ENCODE results near the gene FMN1. TPM values are rescaled to one million over a fixed set of nuclear protein-coding genes. Genes with fewer than 3 reads are reported as not detected.

The FMN1 gene
- total RNA-seq, 1 experiment from 2014 or later, result 0.37 TPM

- peak; percentile 59 for DNase-seq (ENCODE audit: low spot score)
- ChIA-PET CTCF (interaction anchor here (0.6 to 3.0 kb wide), 7 partner anchors 10 to 678 kb away, joined by 3 to 41 read pairs (median 3); no protein-coding TSS in a partner anchor), POLR2A (ENCODE audit: low non-redundant PET) (interaction anchor here (0.6 to 1.3 kb wide), 2 partner anchors 26 to 199 kb away, joined by 3 to 18 read pairs; no protein-coding TSS in a partner anchor)
- Histone ChIP-seq H3K4me1 (ENCODE audit: insufficient read depth, low read length, poor library complexity, severe bottlenecking) (peaks cover 6% of the 10 kb centered on the region), H3K27ac (ENCODE audit: low read depth, low read length, poor library complexity, severe bottlenecking) (no peak overlapping the region), H3K27me3 (replicated peaks; ENCODE audit: insufficient read depth, low read depth, low read length, poor library complexity) (peaks cover 13% of the 10 kb centered on the region), H3K36me3 (ENCODE audit: insufficient read depth, low read length, poor library complexity, severe bottlenecking) (no peaks in the 10 kb centered on the region), H3K9me3 (ENCODE audit: low read depth, low read length, poor library complexity, severe bottlenecking) (no peaks in the 10 kb centered on the region), H3K4me3 (ENCODE audit: low read depth, low read length, poor library complexity, severe bottlenecking) (no peak overlapping the region)
- TF ChIP-seq, protein P1, sequence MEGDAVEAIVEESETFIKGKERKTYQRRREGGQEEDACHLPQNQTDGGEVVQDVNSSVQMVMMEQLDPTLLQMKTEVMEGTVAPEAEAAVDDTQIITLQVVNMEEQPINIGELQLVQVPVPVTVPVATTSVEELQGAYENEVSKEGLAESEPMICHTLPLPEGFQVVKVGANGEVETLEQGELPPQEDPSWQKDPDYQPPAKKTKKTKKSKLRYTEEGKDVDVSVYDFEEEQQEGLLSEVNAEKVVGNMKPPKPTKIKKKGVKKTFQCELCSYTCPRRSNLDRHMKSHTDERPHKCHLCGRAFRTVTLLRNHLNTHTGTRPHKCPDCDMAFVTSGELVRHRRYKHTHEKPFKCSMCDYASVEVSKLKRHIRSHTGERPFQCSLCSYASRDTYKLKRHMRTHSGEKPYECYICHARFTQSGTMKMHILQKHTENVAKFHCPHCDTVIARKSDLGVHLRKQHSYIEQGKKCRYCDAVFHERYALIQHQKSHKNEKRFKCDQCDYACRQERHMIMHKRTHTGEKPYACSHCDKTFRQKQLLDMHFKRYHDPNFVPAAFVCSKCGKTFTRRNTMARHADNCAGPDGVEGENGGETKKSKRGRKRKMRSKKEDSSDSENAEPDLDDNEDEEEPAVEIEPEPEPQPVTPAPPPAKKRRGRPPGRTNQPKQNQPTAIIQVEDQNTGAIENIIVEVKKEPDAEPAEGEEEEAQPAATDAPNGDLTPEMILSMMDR (conservative IDR thresholded peaks at IDR 0.05; ENCODE audit: low read depth, low read length), result peak; percentile 77
- no peak for TF ChIP-seq EZH2 (IDR thresholded peaks at IDR 0.05; ENCODE audit: borderline replicate concordance, low read depth, low read length, poor library complexity, severe bottlenecking)
- intact Hi-C loops (cut with micrococcal nuclease; ENCODE audit: unreplicated experiment), result loop anchor here (5.0 kb wide), 1 partner anchor 93 kb away; no protein-coding TSS in a partner anchor
- no TSS peak for BruUV-seq (replicated peaks)
These were observed 350.3 kb downstream of the FMN1 start for GRCh38 chr15:32844118-32844711.

DNA sequence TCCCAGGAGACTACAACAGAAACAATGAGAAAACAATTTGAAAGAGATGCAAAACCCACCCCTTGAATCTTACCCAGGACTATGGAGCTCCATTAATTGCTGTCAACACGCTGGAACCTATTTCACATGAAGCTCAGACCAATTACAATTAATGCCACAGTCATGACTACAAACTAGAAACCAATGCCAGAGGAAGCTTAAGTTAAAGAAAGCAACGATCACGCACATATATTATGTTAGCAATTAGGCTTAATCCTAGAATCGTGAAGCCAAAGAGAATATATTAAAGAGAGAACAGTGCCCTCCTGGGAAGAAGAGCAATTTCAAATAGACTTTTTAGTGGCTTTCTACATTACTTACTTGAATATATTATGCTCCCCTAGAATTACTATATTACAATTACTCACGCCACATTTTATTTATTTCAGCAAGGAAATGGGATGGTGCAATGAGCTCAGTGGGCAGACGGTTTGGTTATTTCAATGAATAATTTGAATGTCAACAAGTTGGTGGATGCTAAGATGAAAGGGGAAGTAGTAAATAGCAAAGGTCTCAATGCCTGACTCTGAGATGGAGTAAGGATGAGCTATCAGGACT, 351.2 kb downstream of the FMN1 start:
- TF ChIP-seq EZH2 (IDR thresholded peaks at IDR 0.05; ENCODE audit: borderline replicate concordance, low read depth, low read length, poor library complexity, severe bottlenecking), result no peak
- TF ChIP-seq, protein P1 (conservative IDR thresholded peaks at IDR 0.05; ENCODE audit: low read depth, low read length), result no peak
- H3K9me3 ChIP-seq (ENCODE audit: low read depth, low read length, poor library complexity, severe bottlenecking), result no peaks in the 10 kb centered on the region
- H3K27ac ChIP-seq (ENCODE audit: low read depth, low read length, poor library complexity, severe bottlenecking), result no peak overlapping the region
- intact Hi-C loops (cut with micrococcal nuclease; ENCODE audit: unreplicated experiment), result loop anchor here (5.0 kb wide), 1 partner anchor 94 kb away; no protein-coding TSS in a partner anchor
- DNase-seq (ENCODE audit: low spot score), result peak; percentile 84
- BruUV-seq (replicated peaks), result no TSS peak
- no peak overlapping the region for H3K4me3 ChIP-seq (ENCODE audit: low read depth, low read length, poor library complexity, severe bottlenecking)
- H3K27me3 ChIP-seq (replicated peaks; ENCODE audit: insufficient read depth, low read depth, low read length, poor library complexity), result peaks cover 14% of the 10 kb centered on the region
- ChIA-PET POLR2A (ENCODE audit: low non-redundant PET) (interaction anchor here (1.3 kb wide), 1 partner anchor 25 kb away, joined by 18 read pairs; no protein-coding TSS in a partner anchor), CTCF (interaction anchor here (0.5 to 3.0 kb wide), 7 partner anchors 11 to 679 kb away, joined by 3 to 41 read pairs (median 3); no protein-coding TSS in a partner anchor)
- no peaks in the 10 kb centered on the region for H3K36me3 ChIP-seq (ENCODE audit: insufficient read depth, low read length, poor library complexity, severe bottlenecking)
- H3K4me1 ChIP-seq (ENCODE audit: insufficient read depth, low read length, poor library complexity, severe bottlenecking), result peaks cover 6% of the 10 kb centered on the region

DNA sequence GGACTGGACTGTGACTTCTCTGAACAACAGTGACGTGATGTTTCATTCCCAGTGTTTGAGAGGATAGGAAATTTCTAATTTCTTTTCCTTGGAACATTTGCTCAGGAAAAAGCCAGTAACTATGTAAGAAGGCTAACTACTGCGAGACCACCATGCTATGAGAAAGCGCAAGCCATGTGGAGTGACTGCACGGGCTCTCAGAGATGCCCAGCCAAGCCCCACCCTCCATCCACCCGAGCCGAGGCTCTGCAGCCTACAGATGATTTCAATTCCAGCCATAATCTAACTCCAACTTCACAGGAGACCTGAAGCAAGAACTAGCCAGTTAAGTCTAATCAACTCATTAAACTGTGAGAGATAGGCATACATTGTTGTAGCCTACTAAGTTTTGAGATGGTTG, 352.4 kb downstream of the FMN1 start:
- intact Hi-C loops (cut with micrococcal nuclease; ENCODE audit: unreplicated experiment), result loop anchor here (5.0 kb wide), 1 partner anchor 95 kb away; no protein-coding TSS in a partner anchor
- H3K4me3 ChIP-seq (ENCODE audit: low read depth, low read length, poor library complexity, severe bottlenecking), result no peak overlapping the region

More for the DNA sequence above, 352.4 kb downstream of the FMN1 start:
- CTCF ChIA-PET, result no interaction called here
- BruUV-seq (replicated peaks), result no TSS peak
- DNase-seq (ENCODE audit: low spot score), result no peak
- POLR2A ChIA-PET (ENCODE audit: low non-redundant PET), result no interaction called here
- Histone ChIP-seq H3K27ac (ENCODE audit: low read depth, low read length, poor library complexity, severe bottlenecking) (no peak overlapping the region), H3K27me3 (replicated peaks; ENCODE audit: insufficient read depth, low read depth, low read length, poor library complexity) (peaks cover 14% of the 10 kb centered on the region), H3K36me3 (ENCODE audit: insufficient read depth, low read length, poor library complexity, severe bottlenecking) (no peaks in the 10 kb centered on the region), H3K9me3 (ENCODE audit: low read depth, low read length, poor library complexity, severe bottlenecking) (no peaks in the 10 kb centered on the region), H3K4me1 (ENCODE audit: insufficient read depth, low read length, poor library complexity, severe bottlenecking) (peaks cover 6% of the 10 kb centered on the region)
- TF ChIP-seq, protein P1 (conservative IDR thresholded peaks at IDR 0.05; ENCODE audit: low read depth, low read length), result no peak
- no peak for TF ChIP-seq EZH2 (IDR thresholded peaks at IDR 0.05; ENCODE audit: borderline replicate concordance, low read depth, low read length, poor library complexity, severe bottlenecking)

Data from A673 (cell line).